A673 (cell line): ENCODE data around the gene SAXO1.

Source experiments
- EZH2 ChIP-seq: fragments of 200-600 bp; sonication (generic); IDR thresholded peaks from 2 replicates; pipeline ENCODE4 v1.6.1; 2017; ENCODE audit warnings: borderline replicate concordance, low read depth, mild to moderate bottlenecking, mixed read lengths, antibody characterized with exemption, low read length; ENCODE audit not compliant: poor library complexity, severe bottlenecking
- TF ChIP-seq, protein P1 (sequence below): fragments of 300-800, 200-600 bp; sonication (generic); conservative IDR thresholded peaks from 2 replicates; pipeline ENCODE4 v1.5.1; 2017; ENCODE audit warnings: low read depth, mild to moderate bottlenecking, antibody characterized with exemption, low read length, moderate library complexity, mixed read lengths

DNA sequence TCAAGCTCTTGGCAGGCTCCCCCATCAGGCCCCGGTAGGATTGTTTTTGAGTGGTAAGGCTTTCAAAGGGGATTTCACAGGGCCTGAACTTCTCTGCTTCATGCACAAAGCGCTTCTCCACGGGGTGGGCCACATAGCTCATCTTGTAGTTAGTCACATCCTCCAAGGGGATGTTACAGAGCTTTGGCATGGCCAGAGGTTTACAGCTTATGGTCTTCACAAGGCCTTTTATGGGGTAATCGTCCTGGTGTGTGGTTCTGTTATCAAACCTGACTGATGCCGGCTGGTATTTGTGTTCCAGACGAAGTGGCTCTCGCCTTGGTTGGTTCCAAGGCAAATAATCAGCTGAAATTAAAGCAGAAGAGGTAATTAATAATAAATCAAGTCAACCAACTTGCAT, 104.3 kb downstream of the SAXO1 start:
- no peak for TF ChIP-seq EZH2
- TF ChIP-seq, protein P1, sequence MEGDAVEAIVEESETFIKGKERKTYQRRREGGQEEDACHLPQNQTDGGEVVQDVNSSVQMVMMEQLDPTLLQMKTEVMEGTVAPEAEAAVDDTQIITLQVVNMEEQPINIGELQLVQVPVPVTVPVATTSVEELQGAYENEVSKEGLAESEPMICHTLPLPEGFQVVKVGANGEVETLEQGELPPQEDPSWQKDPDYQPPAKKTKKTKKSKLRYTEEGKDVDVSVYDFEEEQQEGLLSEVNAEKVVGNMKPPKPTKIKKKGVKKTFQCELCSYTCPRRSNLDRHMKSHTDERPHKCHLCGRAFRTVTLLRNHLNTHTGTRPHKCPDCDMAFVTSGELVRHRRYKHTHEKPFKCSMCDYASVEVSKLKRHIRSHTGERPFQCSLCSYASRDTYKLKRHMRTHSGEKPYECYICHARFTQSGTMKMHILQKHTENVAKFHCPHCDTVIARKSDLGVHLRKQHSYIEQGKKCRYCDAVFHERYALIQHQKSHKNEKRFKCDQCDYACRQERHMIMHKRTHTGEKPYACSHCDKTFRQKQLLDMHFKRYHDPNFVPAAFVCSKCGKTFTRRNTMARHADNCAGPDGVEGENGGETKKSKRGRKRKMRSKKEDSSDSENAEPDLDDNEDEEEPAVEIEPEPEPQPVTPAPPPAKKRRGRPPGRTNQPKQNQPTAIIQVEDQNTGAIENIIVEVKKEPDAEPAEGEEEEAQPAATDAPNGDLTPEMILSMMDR: no peak
